PC-3 (cell line): ENCODE data around the gene CARMIL1. TPM values are rescaled to one million over a fixed set of nuclear protein-coding genes. Genes with fewer than 3 reads are reported as not detected.

Source experiments
- ATAC-seq: fragments of 200-7000 bp; cut with Tn5 transposase; 2 replicates; pipeline ENCODE4 v1.9.1; 2020; ENCODE audit warnings: mild to moderate bottlenecking, moderate library complexity
- BruUV-seq: library from RNA; stranded (reverse); fragments of 400-500 nt; replicated peaks from 2 replicates; lab custom pipeline; 2021; lab: Mats Ljungman, UMichigan
- CTCF ChIA-PET: fragments of 300-600 bp; sonication (Branson Sonifier 250); formaldehyde crosslinking; loops from one replicate; lab custom pipeline; 2022; ENCODE audit warnings: antibody characterized with exemption; lab: Charles Lee
- POLR2A ChIA-PET: fragments of 300-600 bp; sonication (Branson Sonifier 250); formaldehyde crosslinking; loops from one replicate; lab custom pipeline; 2022; ENCODE audit warnings: antibody characterized with exemption; ENCODE audit not compliant: unreplicated experiment; lab: Charles Lee
- DNase-seq: peaks from one replicate; pipeline ENCODE4 v3.0.0-alpha.2; 2015
- H2AFZ ChIP-seq: fragments of 300-600 bp; sonication (generic); 2 replicates; pipeline ENCODE4 v1.6.0; 2016; ENCODE audit warnings: antibody characterized with exemption, low read length
- H3F3A ChIP-seq: fragments of 300-600 bp; sonication (generic); one replicate; pipeline ENCODE4 v1.6.0; 2017; ENCODE audit warnings: antibody characterized with exemption, low read length, control low read depth, mild to moderate bottlenecking; ENCODE audit not compliant: unreplicated experiment
- H3K27ac ChIP-seq: fragments of 300-600 bp; sonication (generic); 2 replicates; pipeline ENCODE4 v1.5.1; 2016; ENCODE audit warnings: mild to moderate bottlenecking, low read length
- H3K27me3 ChIP-seq: fragments of 300-600 bp; sonication (generic); 2 replicates; pipeline ENCODE4 v1.6.1; 2016; ENCODE audit warnings: low read length, mixed read lengths
- H3K36me3 ChIP-seq: fragments of 300-600 bp; sonication (generic); 2 replicates; pipeline ENCODE4 v1.6.1; 2016; ENCODE audit warnings: low read depth, mixed run types, low read length, mixed read lengths
- H3K4me1 ChIP-seq: fragments of 300-600 bp; sonication (generic); 2 replicates; pipeline ENCODE4 v1.5.1; 2016; ENCODE audit warnings: low read length; ENCODE audit not compliant: insufficient read depth
- H3K4me2 ChIP-seq: fragments of 300-600 bp; sonication (generic); 2 replicates; pipeline ENCODE4 v1.6.0; 2016; ENCODE audit warnings: low read length
- H3K4me3 ChIP-seq: fragments of 300-600 bp; sonication (generic); 2 replicates; pipeline ENCODE4 v1.5.1; 2016; ENCODE audit warnings: mild to moderate bottlenecking, low read length, mixed read lengths
- H3K79me2 ChIP-seq: fragments of 300-600 bp; sonication (generic); 2 replicates; pipeline ENCODE4 v1.6.1; 2017; ENCODE audit warnings: low read length, mixed read lengths
- H3K9ac ChIP-seq: fragments of 300-600 bp; sonication (generic); 2 replicates; pipeline ENCODE4 v1.6.0; 2016; ENCODE audit warnings: mild to moderate bottlenecking, low read length
- H3K9me2 ChIP-seq: fragments of 300-600 bp; sonication (generic); replicated peaks from 2 replicates; pipeline ENCODE4 v1.6.1; 2016; ENCODE audit warnings: mixed run types, low read length, mixed read lengths
- H3K9me3 ChIP-seq: fragments of 300-600 bp; sonication (generic); 2 replicates; pipeline ENCODE4 v1.6.1; 2016; ENCODE audit warnings: low read length, mixed read lengths
- H4K20me1 ChIP-seq: fragments of 300-600 bp; sonication (generic); 2 replicates; pipeline ENCODE4 v1.6.1; 2016; ENCODE audit warnings: low read length, mixed read lengths
- EZH2 ChIP-seq: fragments of 300-600 bp; sonication (generic); IDR thresholded peaks from one replicate; pipeline ENCODE4 v1.6.1; 2017; ENCODE audit warnings: antibody characterized with exemption, mild to moderate bottlenecking, low read length; ENCODE audit not compliant: unreplicated experiment
- EZH2phosphoT487 ChIP-seq: fragments of 300-600 bp; sonication (generic); IDR thresholded peaks from 2 replicates; pipeline ENCODE4 v1.6.1; 2018; ENCODE audit warnings: mild to moderate bottlenecking, antibody characterized with exemption, low read length, borderline replicate concordance
- intact Hi-C: fragments of 100-400 bp; cut with micrococcal nuclease; formaldehyde crosslinking; loops from 2 replicates; pipeline ENCODE4 v1.9.0; 2023
- total RNA-seq: library from RNA; depleted of rRNA; stranded (reverse); fragments of >200 nt; gene quantifications from 2 replicates; pipeline ENCODE4 v1.2.3, GENCODE V29; 2014
- TF ChIP-seq, protein P1 (sequence below): fragments of 300-600 bp; sonication (generic); conservative IDR thresholded peaks from 2 replicates; pipeline ENCODE4 v1.5.1; 2017; ENCODE audit warnings: antibody characterized with exemption, low read depth, mild to moderate bottlenecking, low read length

Gene CARMIL1
- total RNA-seq, 1 experiment from 2014 or later: 22.0 TPM

DNA sequence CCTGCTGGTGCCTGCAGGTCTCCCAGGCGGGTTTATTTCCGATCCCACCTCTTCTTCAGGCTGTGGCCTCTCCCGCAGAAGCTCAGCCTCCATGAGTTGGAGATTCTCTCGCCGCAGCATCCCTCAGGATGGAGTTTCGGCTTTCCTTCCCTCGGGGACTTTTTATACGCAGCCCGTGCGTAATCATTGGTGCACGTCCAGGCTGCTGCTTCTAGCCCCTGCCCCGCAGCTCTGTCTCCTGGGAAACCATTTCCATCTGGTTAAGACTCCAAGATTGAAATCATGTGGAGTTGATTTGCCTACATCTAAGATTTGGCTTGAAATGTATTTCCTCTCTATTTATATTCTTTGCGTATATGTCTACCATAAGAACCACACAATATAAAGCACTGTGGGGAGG, 46.7 kb upstream of the CARMIL1 start:
- POLR2A ChIA-PET: interaction anchor here (0.7 kb wide), 1 partner anchor 46 kb away, joined by 3 read pairs; no protein-coding TSS in a partner anchor
- Histone ChIP-seq H2AFZ (no peak overlapping the region), H3K4me3 (no peak overlapping the region), H3K4me1 (peaks cover 20% of the 10 kb centered on the region), H3K27ac (no peak overlapping the region), H3K4me2 (no peak overlapping the region), H3F3A (no peaks in the 10 kb centered on the region), H3K9ac (no peak overlapping the region), H3K27me3 (no peaks in the 10 kb centered on the region), H3K36me3 (no peaks in the 10 kb centered on the region), H4K20me1 (no peaks in the 10 kb centered on the region), H3K9me2 (no peaks in the 10 kb centered on the region), H3K9me3 (no peaks in the 10 kb centered on the region), H3K79me2 (no peaks in the 10 kb centered on the region)
- TF ChIP-seq EZH2phosphoT487: no peak
- no peak for TF ChIP-seq EZH2
- TF ChIP-seq, protein P1, sequence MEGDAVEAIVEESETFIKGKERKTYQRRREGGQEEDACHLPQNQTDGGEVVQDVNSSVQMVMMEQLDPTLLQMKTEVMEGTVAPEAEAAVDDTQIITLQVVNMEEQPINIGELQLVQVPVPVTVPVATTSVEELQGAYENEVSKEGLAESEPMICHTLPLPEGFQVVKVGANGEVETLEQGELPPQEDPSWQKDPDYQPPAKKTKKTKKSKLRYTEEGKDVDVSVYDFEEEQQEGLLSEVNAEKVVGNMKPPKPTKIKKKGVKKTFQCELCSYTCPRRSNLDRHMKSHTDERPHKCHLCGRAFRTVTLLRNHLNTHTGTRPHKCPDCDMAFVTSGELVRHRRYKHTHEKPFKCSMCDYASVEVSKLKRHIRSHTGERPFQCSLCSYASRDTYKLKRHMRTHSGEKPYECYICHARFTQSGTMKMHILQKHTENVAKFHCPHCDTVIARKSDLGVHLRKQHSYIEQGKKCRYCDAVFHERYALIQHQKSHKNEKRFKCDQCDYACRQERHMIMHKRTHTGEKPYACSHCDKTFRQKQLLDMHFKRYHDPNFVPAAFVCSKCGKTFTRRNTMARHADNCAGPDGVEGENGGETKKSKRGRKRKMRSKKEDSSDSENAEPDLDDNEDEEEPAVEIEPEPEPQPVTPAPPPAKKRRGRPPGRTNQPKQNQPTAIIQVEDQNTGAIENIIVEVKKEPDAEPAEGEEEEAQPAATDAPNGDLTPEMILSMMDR: no peak
- no peak for ATAC-seq
- intact Hi-C loops: no loop called here
- CTCF ChIA-PET: interaction anchor here (0.6 kb wide), 1 partner anchor 258 kb away, joined by 3 read pairs; no protein-coding TSS in a partner anchor
- no peak for DNase-seq
- no TSS peak for BruUV-seq

DNA sequence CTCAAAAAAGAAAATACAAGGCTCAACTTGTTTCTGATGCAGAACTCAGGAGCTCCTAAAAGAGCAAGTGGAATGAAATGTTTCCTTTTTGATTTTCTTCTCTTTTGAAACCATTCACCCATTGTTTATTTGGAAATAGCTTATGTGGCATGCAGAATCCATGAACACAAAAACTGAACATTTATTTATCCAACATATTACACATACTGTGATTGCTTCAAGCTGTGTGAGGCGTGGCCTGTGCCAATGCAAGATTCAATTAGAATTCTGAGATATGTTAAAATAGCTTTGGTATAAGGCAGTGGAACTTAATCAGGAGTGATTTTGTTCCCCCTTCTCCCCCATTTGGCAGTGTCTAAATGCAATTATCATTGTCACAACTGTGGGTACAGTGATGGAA, 45.9 kb upstream of the CARMIL1 start:
- no peak for DNase-seq
- ATAC-seq: no peak
- Histone ChIP-seq H3K4me3 (no peak overlapping the region), H3F3A (no peaks in the 10 kb centered on the region), H4K20me1 (no peaks in the 10 kb centered on the region), H3K4me2 (no peak overlapping the region), H3K36me3 (no peaks in the 10 kb centered on the region), H3K79me2 (no peaks in the 10 kb centered on the region), H3K27ac (no peak overlapping the region), H3K4me1 (peaks cover 20% of the 10 kb centered on the region), H2AFZ (no peak overlapping the region), H3K9me2 (no peaks in the 10 kb centered on the region), H3K9me3 (no peaks in the 10 kb centered on the region), H3K9ac (no peak overlapping the region), H3K27me3 (no peaks in the 10 kb centered on the region)
- TF ChIP-seq EZH2 (no peak), EZH2phosphoT487 (no peak)
- TF ChIP-seq, protein P1: no peak
- intact Hi-C loops: no loop called here
- BruUV-seq: no TSS peak
- CTCF ChIA-PET: no interaction called here
- POLR2A ChIA-PET: interaction anchor here (0.6 to 0.7 kb wide), 2 partner anchors 45 to 133 kb away, joined by 3 read pairs; no protein-coding TSS in a partner anchor

DNA sequence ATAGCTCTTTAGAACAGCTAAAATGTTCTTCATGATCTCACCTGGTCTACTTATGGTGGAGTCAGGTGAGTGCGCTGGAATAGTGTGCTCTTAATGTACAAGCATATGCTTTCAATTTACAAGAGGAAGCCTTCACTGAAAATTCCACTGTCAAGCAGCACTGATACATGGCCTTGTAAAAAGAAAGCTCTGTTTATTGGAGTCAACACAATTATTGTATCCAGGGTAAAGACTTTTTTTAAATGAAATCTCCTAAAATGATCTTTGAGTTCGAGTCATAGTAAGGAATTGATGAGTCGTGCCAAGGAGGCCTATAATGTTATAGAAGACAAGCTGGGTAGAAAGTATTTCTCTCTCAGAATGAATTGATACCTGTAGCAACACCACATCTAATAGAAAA, 41.6 kb upstream of the CARMIL1 start:
- Histone ChIP-seq H3K27ac (no peak overlapping the region), H3K9me3 (no peaks in the 10 kb centered on the region), H3K9me2 (no peaks in the 10 kb centered on the region), H4K20me1 (no peaks in the 10 kb centered on the region), H3K9ac (no peak overlapping the region), H3K79me2 (no peaks in the 10 kb centered on the region), H3K4me3 (no peak overlapping the region), H3K27me3 (no peaks in the 10 kb centered on the region), H3F3A (no peaks in the 10 kb centered on the region), H2AFZ (no peak overlapping the region), H3K36me3 (no peaks in the 10 kb centered on the region), H3K4me2 (no peak overlapping the region), H3K4me1 (no peaks in the 10 kb centered on the region)
- BruUV-seq: no TSS peak
- intact Hi-C loops: no loop called here
- ATAC-seq: peak; percentile 75
- CTCF ChIA-PET: no interaction called here
- TF ChIP-seq EZH2phosphoT487 (no peak), EZH2 (no peak)
- TF ChIP-seq, protein P1: no peak
- POLR2A ChIA-PET: interaction anchor here (0.6 kb wide), 1 partner anchor 335 kb away, joined by 3 read pairs; no protein-coding TSS in a partner anchor
- peak; percentile 40 for DNase-seq
